GM12878 (cell line): ENCODE data around the gene CTDP1. TPM values are rescaled to one million over a fixed set of nuclear protein-coding genes. Genes with fewer than 3 reads are reported as not detected.

Source experiments
- ATAC-seq: fragments of 200-7000 bp; cut with Tn5 transposase; 3 replicates; pipeline ENCODE4 v1.9.1; 2020; ENCODE audit warnings: mild to moderate bottlenecking, moderate library complexity
- BruUV-seq: library from RNA; stranded (reverse); fragments of 400-500 nt; replicated peaks from 2 replicates; lab custom pipeline; 2021; lab: Mats Ljungman, UMichigan
- CTCF ChIA-PET: fragments of 300-600 bp; sonication (Branson Sonifier 250); formaldehyde crosslinking; extraction: SDS; loops from one replicate; lab custom pipeline; 2021; ENCODE audit warnings: inconsistent platforms; lab: Yijun Ruan, JAX
- POLR2A ChIA-PET: fragments of 350-600 bp; formaldehyde crosslinking; extraction: SDS; loops from one replicate; lab custom pipeline; 2021; ENCODE audit warnings: inconsistent platforms; lab: Charles Lee
- RAD21 ChIA-PET: fragments of 300-600 bp; sonication (Branson Sonifier 250); formaldehyde crosslinking; loops from one replicate; lab custom pipeline; 2023; ENCODE audit warnings: antibody characterized with exemption; ENCODE audit not compliant: unreplicated experiment; lab: Charles Lee
- SMC1A ChIA-PET: fragments of 300-600 bp; sonication (Branson Sonifier 250); formaldehyde crosslinking; loops from one replicate; lab custom pipeline; 2023; ENCODE audit not compliant: unreplicated experiment, uncharacterized antibody; lab: Charles Lee
- DNase-seq: peaks from one replicate; pipeline ENCODE4 v3.0.0-alpha.2; 2011; ENCODE audit warnings: low read depth, low spot score
- FAIRE-seq: peaks from 3 replicates; lab custom pipeline; 2011; peaks lifted over from hg19 to GRCh38; lab: Jason Lieb, UNC
- H2AFZ ChIP-seq: 2 replicates; pipeline ENCODE4 v1.6.0; 2011; ENCODE audit warnings: low read depth, low read length, control low read depth; ENCODE audit not compliant: control insufficient read depth
- H3K27ac ChIP-seq: 2 replicates; pipeline ENCODE4 v1.5.1; 2011; ENCODE audit warnings: control low read depth; ENCODE audit not compliant: control insufficient read depth, insufficient read depth
- H3K27me3 ChIP-seq, 2 experiments: replicated peaks in 1 of 2; 2 replicates each; pipeline versions ENCODE4 v1.6.0 to v1.6.1; 2011; ENCODE audit warnings: low read length in 1 of 2; ENCODE audit not compliant: control insufficient read depth in 2 of 2, insufficient read depth in 2 of 2
- H3K36me3 ChIP-seq, 2 experiments: 2 replicates each; pipeline ENCODE4 v1.5.1; 2011; ENCODE audit warnings: low read length in 1 of 2; ENCODE audit not compliant: control insufficient read depth in 2 of 2, insufficient read depth in 2 of 2
- H3K4me1 ChIP-seq: 2 replicates; pipeline ENCODE4 v1.6.1; 2011; ENCODE audit warnings: mild to moderate bottlenecking, low read length, moderate library complexity, mixed read lengths; ENCODE audit not compliant: control insufficient read depth, insufficient read depth
- H3K4me2 ChIP-seq: 2 replicates; pipeline ENCODE4 v1.6.0; 2011; ENCODE audit warnings: control low read depth; ENCODE audit not compliant: control insufficient read depth, insufficient read depth
- H3K4me3 ChIP-seq: fragments of 200-600 bp; sonication (generic); 2 replicates; pipeline ENCODE4 v1.5.1; 2016
- H3K79me2 ChIP-seq: 2 replicates; pipeline ENCODE4 v1.6.0; 2011; ENCODE audit warnings: low read length; ENCODE audit not compliant: control insufficient read depth, insufficient read depth
- H3K9ac ChIP-seq: 2 replicates; pipeline ENCODE4 v1.8.0; 2011; ENCODE audit warnings: low read length, control low read depth, mixed read lengths; ENCODE audit not compliant: control insufficient read depth, insufficient read depth
- H3K9me3 ChIP-seq: replicated peaks from 3 replicates; pipeline ENCODE4 v1.5.1; 2011; ENCODE audit warnings: mild to moderate bottlenecking, low read length; ENCODE audit not compliant: control insufficient read depth, insufficient read depth
- H4K20me1 ChIP-seq: 2 replicates; pipeline ENCODE4 v1.6.0; 2011; ENCODE audit not compliant: control insufficient read depth, insufficient read depth
- CBX3 ChIP-seq: fragments of 200-600 bp; sonication (generic); IDR thresholded peaks from 2 replicates; pipeline ENCODE4 v1.6.1; 2016; ENCODE audit warnings: low read depth, borderline replicate concordance
- FOS ChIP-seq: IDR thresholded peaks from 3 replicates; pipeline ENCODE4 v1.6.1; 2011; ENCODE audit warnings: borderline replicate concordance; ENCODE audit not compliant: insufficient read length; ENCODE audit errors: extremely low read depth
- IKZF2 ChIP-seq, 2 experiments: fragments of 450-650 bp; IDR thresholded peaks; 2 replicates each; pipeline ENCODE4 v1.6.1; 2017; ENCODE audit warnings: mild to moderate bottlenecking in 2 of 2, moderate library complexity in 2 of 2
- MYB ChIP-seq: fragments of 150-350 bp; IDR thresholded peaks from 2 replicates; pipeline ENCODE4 v1.6.1; 2014; ENCODE audit warnings: mild to moderate bottlenecking, low read depth, low read length, borderline replicate concordance
- NFXL1 ChIP-seq: fragments of 450-650 bp; IDR thresholded peaks from 2 replicates; pipeline ENCODE4 v1.6.1; 2017; ENCODE audit warnings: antibody characterized with exemption, mild to moderate bottlenecking, borderline replicate concordance
- PAX8 ChIP-seq: fragments of 450-650 bp; IDR thresholded peaks from 2 replicates; pipeline ENCODE4 v1.6.1; 2017; ENCODE audit warnings: mild to moderate bottlenecking, moderate library complexity
- SIN3A ChIP-seq: IDR thresholded peaks from 2 replicates; pipeline ENCODE4 v1.6.1; 2012; ENCODE audit warnings: low read depth, low read length, improper control_type of control experiment
- SP1 ChIP-seq: IDR thresholded peaks from one replicate; pipeline ENCODE4 v1.6.1; 2011; ENCODE audit warnings: low read depth, low read length
- SREBF1 ChIP-seq: IDR thresholded peaks from 2 replicates; pipeline ENCODE4 v1.6.1; 2012; ENCODE audit warnings: mild to moderate bottlenecking, low read length
- TCF12 ChIP-seq: IDR thresholded peaks from 2 replicates; pipeline ENCODE4 v1.6.1; 2011; ENCODE audit warnings: low read depth, mild to moderate bottlenecking, low read length
- WGBS: methylation state at CpG from one replicate; pipeline ENCODE4 v1.1.6; 2016; ENCODE audit warnings: low lambda C conversion rate; ENCODE audit not compliant: insufficient replicate concordance, insufficient coverage; ENCODE audit errors: missing lambda C conversion rate; 5-methylcytosine and 5-hydroxymethylcytosine counted together
- in situ Hi-C: fragments of 300-500 bp; cut with MboI; formaldehyde crosslinking; loops from 9 replicates; pipeline ENCODE4 v1.14.3; 2018; ENCODE audit warnings: mixed read lengths
- intact Hi-C: fragments of 100-400 bp; cut with micrococcal nuclease; formaldehyde crosslinking; loops from one replicate; pipeline ENCODE4 v1.14.2; 2022; ENCODE audit not compliant: unreplicated experiment
- polyA plus RNA-seq, 11 experiments: library from polyadenylated mRNA; depleted of rRNA in 4 of 11; unstranded in 6 of 11; stranded (reverse) in 5 of 11; fragments of >200 nt; fragmentation: Nextera tagmentation in 4 of 11; fragmentation: Illumina TruSeq in 1 of 11; extraction: Ambion mirVana in 4 of 11; extraction: Trizol in 1 of 11; gene quantifications; 1 replicate in 1 of 11; 2 replicates in 10 of 11; pipeline versions ENCODE4 v1.2.1 to v1.2.3, GENCODE V29; 2011 to 2016; ENCODE audit warnings: inconsistent platforms in 2 of 11, missing spikeins in 2 of 11, low read depth in 1 of 11
- total RNA-seq, 4 experiments: library from RNA; depleted of rRNA in 3 of 4; stranded (reverse); fragments of >200 nt in 3 of 4; fragmentation: Illumina TruSeq in 1 of 4; extraction: Trizol in 1 of 4; gene quantifications; 2 replicates each; pipeline versions ENCODE4 v1.2.1 to v1.2.3, GENCODE V29; 2013 to 2021
- TF ChIP-seq, protein P1 (sequence below): fragments of 450-650 bp; IDR thresholded peaks from 2 replicates; pipeline ENCODE4 v1.6.1; 2017; ENCODE audit warnings: mild to moderate bottlenecking

Gene CTDP1
- total and polyA plus RNA-seq, 10 of the 15 experiments (the other 5 are each of a cell fraction or from before 2014, with no cell fraction given), result 0.32 to 31.3 (median 8.8) TPM

DNA sequence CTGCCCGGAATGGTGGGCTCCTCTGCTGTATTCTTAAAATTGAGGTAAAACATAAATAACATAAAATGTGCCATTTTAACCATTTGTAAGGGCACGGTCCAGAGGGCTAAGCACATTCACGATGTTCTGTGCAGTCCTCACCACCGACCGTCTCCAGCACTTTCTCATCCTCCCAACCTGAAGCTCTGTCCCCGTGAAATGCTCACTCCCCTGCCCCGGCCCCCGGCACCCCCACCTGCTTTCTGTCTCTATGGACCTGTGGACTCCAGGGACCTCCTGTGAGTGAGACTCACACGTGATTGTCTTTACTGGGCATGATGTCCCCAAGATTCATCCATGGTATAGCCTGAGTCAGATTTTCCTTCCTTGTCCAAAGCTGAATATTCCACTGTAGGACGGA is 38.7 kb upstream of the CTDP1 start:
- H3K9ac ChIP-seq, result no peak overlapping the region
- no peaks in the 10 kb centered on the region; the same call in 2 of the 3 replicates for H3K9me3 ChIP-seq
- ATAC-seq, result no peak
- ChIA-PET SMC1A (interaction anchor here (4.1 kb wide), 1 partner anchor 16 kb away, joined by 18 read pairs; no protein-coding TSS in a partner anchor), RAD21 (no interaction called here), CTCF (no interaction called here), POLR2A (no interaction called here)
- H4K20me1 ChIP-seq, result no peaks in the 10 kb centered on the region
- no TSS peak for BruUV-seq
- no peak overlapping the region for H3K4me3 ChIP-seq
- no peak overlapping the region for H3K27ac ChIP-seq
- WGBS, result 47% methylated on average over 9 of the region's 10 CpGs
- DNase-seq, result no peak
- intact Hi-C loops, result no loop called here
- H3K4me2 ChIP-seq, result no peak overlapping the region
- H3K36me3 ChIP-seq, result no peaks in the 10 kb centered on the region
- no peaks in the 10 kb centered on the region for H3K79me2 ChIP-seq
- in situ Hi-C loops, result loop anchor here (5.0 kb wide), 1 partner anchor 264 kb away; no protein-coding TSS in a partner anchor
- peaks cover 3% of the 10 kb centered on the region for H3K4me1 ChIP-seq
- FAIRE-seq, result no peak
- H2AFZ ChIP-seq, result no peak overlapping the region
- H3K27me3 ChIP-seq, result no peaks in the 10 kb centered on the region
- TF ChIP-seq SREBF1 (no peak), IKZF2 (IDR thresholded peaks at IDR 0.05) (no peak), NFXL1 (no peak), SP1 (no peak), CBX3 (no peak)
- TF ChIP-seq, all 136 proteins: peak for 0

- intact Hi-C loops, result no loop called here
Measured at GRCh38 chr18:79641722-79642497, 37.7 kb upstream of the CTDP1 start.

More at GRCh38 chr18:79641722-79642497, 37.7 kb upstream of the CTDP1 start:
- ChIA-PET RAD21 (interaction anchor here (1.1 to 3.2 kb wide), 5 partner anchors 17 to 262 kb away, joined by 4 to 28 read pairs (median 8); no protein-coding TSS in a partner anchor), CTCF (interaction anchor here (1.8 to 2.2 kb wide), 5 partner anchors 17 to 267 kb away, joined by 7 to 24 read pairs (median 10); no protein-coding TSS in a partner anchor), POLR2A (no interaction called here), SMC1A (interaction anchor here (0.9 to 4.1 kb wide), 6 partner anchors 17 to 262 kb away, joined by 3 to 18 read pairs (median 4); no protein-coding TSS in a partner anchor)
- in situ Hi-C loops, result loop anchor here (5.0 kb wide), 1 partner anchor 265 kb away; no protein-coding TSS in a partner anchor
- FAIRE-seq (no peak), ATAC-seq (no peak), DNase-seq (no peak)
- H3K9me3 ChIP-seq, result no peaks in the 10 kb centered on the region; the same call in 2 of the 3 replicates
- H3K4me2 ChIP-seq, result no peak overlapping the region
- no TSS peak for BruUV-seq
- no peak overlapping the region for H3K27ac ChIP-seq
- H2AFZ ChIP-seq, result no peak overlapping the region
- no peak overlapping the region for H3K9ac ChIP-seq
- H3K4me3 ChIP-seq, result no peak overlapping the region
- H3K27me3 ChIP-seq, result no peaks in the 10 kb centered on the region
- H3K79me2 ChIP-seq, result no peaks in the 10 kb centered on the region
- no peaks in the 10 kb centered on the region for H4K20me1 ChIP-seq
- no peak for TF ChIP-seq FOS
- TF ChIP-seq MYB, result no peak
- TF ChIP-seq SIN3A, result no peak
- TF ChIP-seq PAX8, result no peak
- TF ChIP-seq TCF12, result no peak
- TF ChIP-seq, protein P1, sequence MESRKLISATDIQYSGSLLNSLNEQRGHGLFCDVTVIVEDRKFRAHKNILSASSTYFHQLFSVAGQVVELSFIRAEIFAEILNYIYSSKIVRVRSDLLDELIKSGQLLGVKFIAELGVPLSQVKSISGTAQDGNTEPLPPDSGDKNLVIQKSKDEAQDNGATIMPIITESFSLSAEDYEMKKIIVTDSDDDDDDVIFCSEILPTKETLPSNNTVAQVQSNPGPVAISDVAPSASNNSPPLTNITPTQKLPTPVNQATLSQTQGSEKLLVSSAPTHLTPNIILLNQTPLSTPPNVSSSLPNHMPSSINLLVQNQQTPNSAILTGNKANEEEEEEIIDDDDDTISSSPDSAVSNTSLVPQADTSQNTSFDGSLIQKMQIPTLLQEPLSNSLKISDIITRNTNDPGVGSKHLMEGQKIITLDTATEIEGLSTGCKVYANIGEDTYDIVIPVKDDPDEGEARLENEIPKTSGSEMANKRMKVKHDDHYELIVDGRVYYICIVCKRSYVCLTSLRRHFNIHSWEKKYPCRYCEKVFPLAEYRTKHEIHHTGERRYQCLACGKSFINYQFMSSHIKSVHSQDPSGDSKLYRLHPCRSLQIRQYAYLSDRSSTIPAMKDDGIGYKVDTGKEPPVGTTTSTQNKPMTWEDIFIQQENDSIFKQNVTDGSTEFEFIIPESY, result no peak
- peaks cover 3% of the 10 kb centered on the region for H3K4me1 ChIP-seq
- WGBS, result 72% methylated on average over 33 of the region's 33 CpGs
- no peaks in the 10 kb centered on the region for H3K36me3 ChIP-seq
